Hepatic stellate cell (primary cell): ENCODE measurements around the gene KCNA4.
"Not testable (repeated sequence)": the region's sequence is repeated elsewhere in the genome, so short reads cannot be mapped to it uniquely, and the experiment has no call there.

Experiments
- DNase-seq: peaks from one replicate; pipeline ENCODE4 v3.0.0; 2011; ENCODE audit warnings: low spot score

KCNA4 gene

GRCh38 chr11:30016588-30017363 is at the start of gene KCNA4:
KCNA4 (minus strand) TSS chr11:30017030; CDS start chr11:30012678, 4,352 bp downstream.
- no peak for DNase-seq

- no peak for DNase-seq
Measured at GRCh38 chr11:30062103-30062502, 45.3 kb upstream of the KCNA4 start.

- no peak for DNase-seq
Measured at GRCh38 chr11:30059172-30059815, 42.5 kb upstream of the KCNA4 start.

GRCh38 chr11:30049214-30049613 is 32.4 kb upstream of the KCNA4 start:
- no peak for DNase-seq

GRCh38 chr11:30046578-30046945 is 29.7 kb upstream of the KCNA4 start:
- DNase-seq: no peak

GRCh38 chr11:30045921-30046577 is 29.2 kb upstream of the KCNA4 start:
- no peak for DNase-seq

GRCh38 chr11:30045144-30045543 is 28.3 kb upstream of the KCNA4 start:
- DNase-seq: no peak

GRCh38 chr11:30041171-30041570 is 24.3 kb upstream of the KCNA4 start:
- no peak for DNase-seq

GRCh38 chr11:30034746-30035145 is 17.9 kb upstream of the KCNA4 start:
- not testable (repeated sequence) for DNase-seq

- not testable (repeated sequence) for DNase-seq
Measured at GRCh38 chr11:30034166-30034565, 17.3 kb upstream of the KCNA4 start.

GRCh38 chr11:30025396-30026139 is 8.7 kb upstream of the KCNA4 start:
- no peak for DNase-seq

GRCh38 chr11:30023074-30023473 is 6.2 kb upstream of the KCNA4 start:
- DNase-seq: no peak

GRCh38 chr11:30019481-30019880 is 2.7 kb upstream of the KCNA4 start:
- no peak for DNase-seq

- no peak for DNase-seq
Measured at GRCh38 chr11:30018495-30018894, 1.7 kb upstream of the KCNA4 start.

GRCh38 chr11:30017445-30017895 is 640 bp upstream of the KCNA4 start:
- no peak for DNase-seq

GRCh38 chr11:30015725-30016412 is 961 bp downstream of the KCNA4 start:
- DNase-seq: no peak

GRCh38 chr11:30012346-30012745 is 4.5 kb downstream of the KCNA4 start:
- DNase-seq: no peak

GRCh38 chr11:30009060-30009459 is 7.8 kb downstream of the KCNA4 start:
- DNase-seq: no peak

- no peak for DNase-seq
Measured at GRCh38 chr11:30006876-30007275, 10.0 kb downstream of the KCNA4 start.

GRCh38 chr11:30002157-30002785 is 14.6 kb downstream of the KCNA4 start:
- no peak for DNase-seq
